Endothelial cell of umbilical vein (primary cell): ENCODE results near the gene RP9. TPM values are rescaled to one million over a fixed set of nuclear protein-coding genes. Genes with fewer than 3 reads are reported as not detected.

Experiments used
- BruUV-seq: library from RNA; stranded (reverse); fragments of 400-500 nt; replicated peaks from 2 replicates; lab custom pipeline; 2021; lab: Mats Ljungman, UMichigan
- CTCF ChIA-PET: fragments of 300-600, 350-600 bp; sonication (Branson Sonifier 250); formaldehyde crosslinking; loops from one replicate; lab custom pipeline; 2021; ENCODE audit warnings: antibody characterized with exemption, inconsistent platforms; lab: Charles Lee
- POLR2A ChIA-PET: fragments of 300-600, 350-600 bp; sonication (Branson Sonifier 250); formaldehyde crosslinking; loops from one replicate; lab custom pipeline; 2021; ENCODE audit warnings: antibody characterized with exemption, inconsistent platforms; lab: Charles Lee
- DNase-seq: peaks from one replicate; pipeline ENCODE4 v3.0.0-alpha.2; 2011; ENCODE audit warnings: low read depth, low spot score
- FAIRE-seq: peaks from 2 replicates; lab custom pipeline; 2011; peaks lifted over from hg19 to GRCh38; lab: Jason Lieb, UNC
- H2AFZ ChIP-seq: 2 replicates; pipeline ENCODE4 v1.6.0; 2012; ENCODE audit warnings: low read depth, low read length, control low read depth, inconsistent platforms
- H3K27ac ChIP-seq: 2 replicates; pipeline ENCODE4 v1.5.1; 2011; ENCODE audit warnings: low read depth, mild to moderate bottlenecking, control low read depth, low read length, moderate library complexity; ENCODE audit not compliant: insufficient read depth
- H3K27me3 ChIP-seq, 2 experiments: 2 replicates each; pipeline versions ENCODE4 v1.6.0 to v1.6.1; 2011; ENCODE audit warnings: low read length in 2 of 2, mixed read lengths in 1 of 2; ENCODE audit not compliant: control insufficient read depth in 2 of 2, insufficient read depth in 2 of 2
- H3K36me3 ChIP-seq, 2 experiments: 2 replicates in 1 of 2; 3 replicates in 1 of 2; pipeline ENCODE4 v1.5.1; 2011; ENCODE audit warnings: low read length in 2 of 2, mild to moderate bottlenecking in 1 of 2, moderate library complexity in 1 of 2; ENCODE audit not compliant: control insufficient read depth in 2 of 2, insufficient read depth in 2 of 2; ENCODE audit errors: extremely low read depth in 1 of 2
- H3K4me1 ChIP-seq: 3 replicates; pipeline ENCODE4 v1.5.1; 2011; ENCODE audit warnings: mild to moderate bottlenecking, low read length; ENCODE audit not compliant: control insufficient read depth, insufficient read depth; ENCODE audit errors: extremely low read depth
- H3K4me2 ChIP-seq: 2 replicates; pipeline ENCODE4 v1.6.1; 2011; ENCODE audit warnings: low read length, control low read depth, mixed read lengths; ENCODE audit not compliant: insufficient read depth
- H3K4me3 ChIP-seq, 3 experiments: fragments of 200-600 bp in 1 of 3; sonication (generic), shearing (Covaris generic) in 1 of 3; replicated peaks in 1 of 3; 2 replicates each; pipeline ENCODE4 v1.5.1; 2011 to 2016; ENCODE audit warnings: control low read depth in 3 of 3, low read length in 3 of 3, mild to moderate bottlenecking in 2 of 3, inconsistent platforms in 1 of 3, low read depth in 1 of 3, moderate library complexity in 1 of 3; ENCODE audit not compliant: insufficient read depth in 1 of 3
- H3K79me2 ChIP-seq: 2 replicates; pipeline ENCODE4 v1.6.0; 2012; ENCODE audit warnings: low read length, inconsistent platforms; ENCODE audit not compliant: control insufficient read depth, insufficient read depth
- H3K9ac ChIP-seq: replicated peaks from 2 replicates; pipeline ENCODE3; 2011; ENCODE audit warnings: low read length, control low read depth; ENCODE audit not compliant: insufficient read depth; ENCODE audit errors: extremely low read depth
- H3K9me1 ChIP-seq: replicated peaks from 3 replicates; pipeline ENCODE4 v1.6.0; 2011; ENCODE audit warnings: mild to moderate bottlenecking, low read length; ENCODE audit not compliant: control insufficient read depth, insufficient read depth; ENCODE audit errors: extremely low read depth
- H3K9me3 ChIP-seq: replicated peaks from 2 replicates; pipeline ENCODE4 v1.5.1; 2012; ENCODE audit warnings: low read length, inconsistent platforms; ENCODE audit not compliant: control insufficient read depth, insufficient read depth
- H4K20me1 ChIP-seq: replicated peaks from 2 replicates; pipeline ENCODE3; 2011; ENCODE audit warnings: mild to moderate bottlenecking, low read length; ENCODE audit not compliant: control insufficient read depth, insufficient read depth; ENCODE audit errors: extremely low read depth
- CTCF ChIP-seq, 2 donors: IDR thresholded peaks; 1 replicate in 1 of 2; 2 replicates in 1 of 2; pipeline ENCODE4 v1.5.1; 2011; ENCODE audit warnings: low read length in 2 of 2, mild to moderate bottlenecking in 2 of 2, moderate library complexity in 2 of 2, control low read depth in 1 of 2, inconsistent platforms in 1 of 2, low read depth in 1 of 2; ENCODE audit not compliant: insufficient read depth in 1 of 2; ENCODE audit errors: extremely low read depth in 1 of 2
- EZH2 ChIP-seq: IDR thresholded peaks from 2 replicates; pipeline ENCODE4 v1.6.1; 2012; ENCODE audit warnings: borderline replicate concordance, low read depth, mild to moderate bottlenecking, moderate library complexity, low read length, inconsistent platforms; ENCODE audit not compliant: severe bottlenecking
- FOS ChIP-seq: IDR thresholded peaks from 2 replicates; pipeline ENCODE4 v1.6.1; 2011; ENCODE audit warnings: mild to moderate bottlenecking, low read length, moderate library complexity, borderline replicate concordance; ENCODE audit not compliant: insufficient read depth
- GATA2 ChIP-seq: IDR thresholded peaks from 2 replicates; pipeline ENCODE4 v1.7.0; 2011; ENCODE audit warnings: low read depth, mild to moderate bottlenecking, moderate library complexity, mixed read lengths, low read length; ENCODE audit not compliant: insufficient read length, insufficient read depth
- JUN ChIP-seq: IDR thresholded peaks from 2 replicates; pipeline ENCODE4 v1.6.1; 2011; ENCODE audit warnings: borderline replicate concordance, low read depth; ENCODE audit not compliant: insufficient read length, insufficient read depth
- MAX ChIP-seq: IDR thresholded peaks from 2 replicates; pipeline ENCODE4 v1.6.1; 2011; ENCODE audit not compliant: insufficient read depth, insufficient read length
- MYC ChIP-seq: IDR thresholded peaks from one replicate; pipeline ENCODE4 v1.6.1; 2011; ENCODE audit warnings: mild to moderate bottlenecking, low read depth, low read length
- POLR2A ChIP-seq: IDR thresholded peaks from 2 replicates; pipeline ENCODE4 v1.6.1; 2012; ENCODE audit warnings: low read depth, mild to moderate bottlenecking, control low read depth, low read length
- POLR2AphosphoS5 ChIP-seq: IDR thresholded peaks from 2 replicates; pipeline ENCODE4 v1.6.1; 2012; ENCODE audit warnings: low read depth, mild to moderate bottlenecking, control low read depth, low read length, moderate library complexity; ENCODE audit not compliant: insufficient read depth
- dilution Hi-C: fragments of 300-500 bp; cut with MboI; formaldehyde crosslinking; loops from one replicate; pipeline ENCODE4 v1.15.0; 2019; ENCODE audit warnings: low sequenced_read_pairs; ENCODE audit not compliant: extremely low pct_ligation_motif_present
- intact Hi-C: fragments of 100-400 bp; cut with micrococcal nuclease; formaldehyde crosslinking; loops from one replicate; pipeline ENCODE4 v1.10.0; 2022
- polyA plus RNA-seq, 4 experiments: library from polyadenylated mRNA; depleted of rRNA in 3 of 4; stranded (reverse) in 3 of 4; unstranded in 1 of 4; fragments of >200 nt; gene quantifications; 2 replicates each; pipeline versions ENCODE4 v1.2.1 to v1.2.3, GENCODE V29; 2011 to 2012; ENCODE audit warnings: missing spikeins in 1 of 4
- total RNA-seq: library from RNA; stranded (reverse); gene quantifications from 2 replicates; pipeline ENCODE4 v1.2.3, GENCODE V29; 2021

The RP9 gene
- total and polyA plus RNA-seq, 2 donors (not counting 3 experiments of a cell fraction or from before 2014, with no cell fraction given) = 16.0 to 18.5 TPM

GRCh38 chr7:33070831-33071230, 38.4 kb downstream of the RP9 start:
- no TSS peak for BruUV-seq
- Histone ChIP-seq H3K4me2 (no peak overlapping the region), H4K20me1 (no peaks in the 10 kb centered on the region), H2AFZ (no peak overlapping the region), H3K79me2 (no peaks in the 10 kb centered on the region), H3K9me1 (no peaks in the 10 kb centered on the region), H3K36me3 (no peaks in the 10 kb centered on the region), H3K4me3 (no peak overlapping the region), H3K27ac (no peak overlapping the region), H3K9ac (no peak overlapping the region), H3K27me3 (peaks cover 2 to 8% of the 10 kb centered on the region in 2 experiments), H3K9me3 (no peaks in the 10 kb centered on the region), H3K4me1 (peaks cover 10% of the 10 kb centered on the region)
- dilution Hi-C loops (no loop called here), intact Hi-C loops (no loop called here)
- FAIRE-seq (no peak), DNase-seq (no peak)
- TF ChIP-seq MAX (no peak), FOS (no peak), POLR2AphosphoS5 (no peak), POLR2A (no peak), EZH2 (no peak), CTCF (IDR thresholded peaks at IDR 0.05; ENCODE audit: extremely low read depth in 1 of 2, insufficient read depth in 1 of 2, low read depth in 1 of 2, low read length in 2 of 2) (no peak), JUN (no peak), GATA2 (no peak), MYC (no peak)
- POLR2A ChIA-PET = no interaction called here
- CTCF ChIA-PET = no interaction called here
